Mesodermal cell (in vitro differentiated cells): ENCODE measurements around the gene RNH1.
A peak's percentile ranks its signal among the peaks of the same experiment; 100 is the strongest.

Source experiments
- H3K27ac ChIP-seq: 2 replicates; pipeline ENCODE4 v1.7.0; 2013; ENCODE audit warnings: mild to moderate bottlenecking, low read depth, low read length, moderate library complexity; ENCODE audit not compliant: severe bottlenecking
- H3K36me3 ChIP-seq: 2 replicates; pipeline ENCODE4 v1.7.1; 2013; ENCODE audit warnings: mild to moderate bottlenecking, low read length, moderate library complexity; ENCODE audit not compliant: control insufficient read depth, insufficient read depth
- H3K4me1 ChIP-seq: one replicate; pipeline ENCODE4 v1.7.1; 2013; ENCODE audit warnings: mild to moderate bottlenecking, low read length; ENCODE audit not compliant: insufficient read depth, control insufficient read depth, poor library complexity, severe bottlenecking
- H3K4me3 ChIP-seq: 2 replicates; pipeline ENCODE4 v1.7.0; 2013; ENCODE audit warnings: low read length, control low read depth, mild to moderate bottlenecking; ENCODE audit not compliant: insufficient read depth, poor library complexity, severe bottlenecking; ENCODE audit errors: extremely low read depth
- H3K9me3 ChIP-seq: 2 replicates; pipeline ENCODE4 v1.7.1; 2013; ENCODE audit warnings: mild to moderate bottlenecking, low read length, moderate library complexity; ENCODE audit not compliant: control insufficient read depth
- WGBS, 2 experiments: methylation state at CpG; one replicate each; pipeline ENCODE4 v1.1.5; 2013; ENCODE audit warnings: missing lambda C conversion rate in 2 of 2; ENCODE audit not compliant: insufficient coverage in 2 of 2; 5-methylcytosine and 5-hydroxymethylcytosine counted together

The RNH1 gene

GRCh38 chr11:536841-537621 is 30.0 kb upstream of the RNH1 start, which contains the start of gene LRRC56:
LRRC56 (plus strand) TSS chr11:537527; CDS start chr11:540685, 3,158 bp downstream.
- WGBS, 2 experiments = 7 to 10% methylated on average over 80 to 86 of the region's 93 CpGs
- peaks cover 23% of the 10 kb centered on the region for H3K36me3 ChIP-seq
- H3K4me3 ChIP-seq = peak within 1 kb of the TSS; percentile 66
- peaks cover 8% of the 10 kb centered on the region for H3K4me1 ChIP-seq
- H3K9me3 ChIP-seq = no peaks in the 10 kb centered on the region
- H3K27ac ChIP-seq = no peak within 1 kb of the TSS

DNA sequence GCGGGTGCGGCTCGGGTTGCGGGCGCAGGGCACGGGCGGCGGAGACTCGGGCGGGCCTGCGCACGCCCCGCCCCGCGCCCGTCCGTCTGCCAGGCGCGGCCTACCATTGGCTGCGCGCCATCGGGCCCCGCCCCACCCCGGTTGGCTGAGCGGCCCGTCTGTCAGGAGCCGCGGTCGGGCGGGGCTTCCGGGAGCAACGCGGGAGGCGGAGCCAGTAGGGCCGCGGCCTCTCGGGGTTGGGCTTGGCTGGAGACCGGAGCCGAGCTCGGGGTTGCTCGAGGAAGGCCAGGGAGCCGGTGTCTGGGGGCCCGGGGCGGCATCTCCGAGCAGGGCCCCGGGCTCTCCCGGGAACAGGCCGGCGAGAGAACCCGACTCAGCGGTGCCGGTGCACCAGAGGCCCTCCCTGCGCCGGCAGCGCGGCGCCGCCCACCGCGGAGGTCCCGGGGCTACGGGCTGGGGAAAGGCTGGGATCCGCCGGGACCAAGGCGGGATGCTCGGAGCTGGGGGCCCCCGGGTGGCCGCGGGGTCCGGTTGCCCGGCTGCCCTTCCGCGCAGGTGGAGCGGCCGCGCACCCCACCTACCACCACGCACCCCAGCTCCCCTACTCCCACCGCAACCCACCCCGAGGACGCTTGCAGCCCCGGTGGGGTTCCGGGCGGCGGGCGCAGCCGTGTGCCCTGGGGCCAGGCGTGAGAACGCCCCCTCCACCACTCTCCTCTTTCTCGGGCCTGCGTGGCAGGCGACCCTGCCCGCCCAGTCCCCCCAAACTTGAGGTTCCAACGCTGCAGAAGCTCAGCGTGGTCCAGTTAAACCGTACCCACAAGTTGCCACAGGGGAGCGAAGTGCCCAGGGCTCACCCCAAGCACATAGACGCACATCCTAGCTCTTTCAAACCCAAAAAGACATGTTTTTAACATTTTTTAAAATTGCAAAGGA is 28.7 kb upstream of the RNH1 start, which contains the start of gene HRAS:
Gene HRAS, minus strand, starts transcription at position 58 of the 936 bp plus-strand sequence.
- Histone ChIP-seq H3K4me3 (peak within 1 kb of the TSS; percentile 80), H3K9me3 (no peaks in the 10 kb centered on the region), H3K4me1 (peaks cover 8% of the 10 kb centered on the region), H3K36me3 (peaks cover 35% of the 10 kb centered on the region), H3K27ac (no peak within 1 kb of the TSS)
- WGBS, 2 experiments = 3 to 4% methylated on average over 59 to 97 of the region's 97 CpGs

DNA sequence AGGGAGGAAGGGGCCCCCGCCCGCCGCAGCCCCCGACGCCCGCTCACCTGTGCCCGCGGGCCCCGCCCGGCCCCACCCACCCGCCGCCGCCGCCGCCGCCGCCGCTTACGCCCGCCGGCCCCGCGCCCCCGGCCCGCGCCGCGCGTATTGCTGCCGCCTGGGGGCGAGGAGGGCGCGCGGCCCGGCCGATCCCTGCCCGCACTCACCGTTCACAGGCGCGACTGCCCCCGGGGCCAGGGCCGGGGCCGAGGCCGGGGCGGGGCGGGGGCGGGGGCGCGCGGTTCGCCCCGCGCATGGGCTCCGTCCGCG is 28.1 kb upstream of the RNH1 start:
- H3K9me3 ChIP-seq = no peaks in the 10 kb centered on the region
- H3K4me1 ChIP-seq = peaks cover 8% of the 10 kb centered on the region
- peaks cover 35% of the 10 kb centered on the region for H3K36me3 ChIP-seq
- peak overlapping the region; percentile 80 for H3K4me3 ChIP-seq
- H3K27ac ChIP-seq = no peak overlapping the region
- WGBS, 2 experiments = 0% methylated on average over 8 to 32 of the region's 56 CpGs

DNA sequence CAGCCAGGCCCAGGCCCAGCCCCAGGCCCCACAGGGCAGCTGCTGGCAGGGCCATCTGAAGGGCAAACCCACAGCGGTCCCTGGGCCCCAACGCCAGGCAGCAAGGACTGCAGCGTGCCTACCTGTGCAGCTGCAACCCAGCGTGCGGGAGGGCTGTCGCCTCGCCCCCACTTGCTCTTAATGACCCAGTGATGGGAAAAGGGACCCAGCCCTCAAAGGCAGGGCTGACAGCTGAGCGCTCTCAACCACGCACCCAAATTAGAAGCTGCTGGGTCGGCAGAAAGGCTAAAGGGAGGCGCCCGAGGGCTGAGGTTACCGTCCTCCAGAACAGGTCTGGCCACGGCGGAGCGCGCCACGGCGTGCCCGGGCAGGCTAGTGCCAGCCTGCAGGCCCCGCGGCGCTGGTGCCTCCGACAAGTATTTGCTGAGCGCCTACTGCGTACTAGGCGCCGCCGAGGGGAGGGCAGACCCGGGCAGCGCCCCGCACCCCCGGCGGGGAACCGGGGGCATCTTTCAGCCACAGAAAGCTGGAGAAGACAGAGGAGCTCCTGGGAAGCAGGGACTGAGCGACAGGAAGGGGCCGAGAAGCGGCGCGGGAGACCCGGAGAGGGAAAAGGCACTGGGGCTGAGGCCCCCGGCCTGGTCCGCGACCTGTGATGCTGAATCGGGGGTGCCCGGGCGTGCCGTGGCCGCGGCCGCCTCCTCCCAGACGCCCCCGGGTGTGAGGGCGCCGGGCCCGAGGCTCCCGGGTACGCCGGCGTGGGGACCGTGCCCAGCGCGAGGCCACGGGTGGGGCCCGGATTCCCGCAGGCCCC is 27.6 kb upstream of the RNH1 start:
- Histone ChIP-seq H3K4me3 (peak overlapping the region; percentile 80), H3K4me1 (peaks cover 8% of the 10 kb centered on the region), H3K9me3 (no peaks in the 10 kb centered on the region), H3K36me3 (peaks cover 35% of the 10 kb centered on the region), H3K27ac (no peak overlapping the region)
- WGBS, 2 experiments = 10 to 18% methylated on average over 50 to 62 of the region's 66 CpGs

- Histone ChIP-seq H3K4me3 (peak overlapping the region; percentile 80), H3K27ac (no peak overlapping the region), H3K9me3 (no peaks in the 10 kb centered on the region), H3K36me3 (peaks cover 35% of the 10 kb centered on the region), H3K4me1 (peaks cover 8% of the 10 kb centered on the region)
- 97 to 99% methylated on average over 36 to 37 of the region's 37 CpGs for WGBS, 2 experiments
Measured at GRCh38 chr11:533586-534395, 26.7 kb upstream of the RNH1 start.

GRCh38 chr11:532986-533585 is 26.0 kb upstream of the RNH1 start:
- Histone ChIP-seq H3K4me3 (no peak overlapping the region), H3K4me1 (peaks cover 8% of the 10 kb centered on the region), H3K27ac (no peak overlapping the region), H3K9me3 (no peaks in the 10 kb centered on the region), H3K36me3 (peaks cover 35% of the 10 kb centered on the region)
- 95 to 96% methylated on average over 25 to 33 of the region's 33 CpGs for WGBS, 2 experiments

DNA sequence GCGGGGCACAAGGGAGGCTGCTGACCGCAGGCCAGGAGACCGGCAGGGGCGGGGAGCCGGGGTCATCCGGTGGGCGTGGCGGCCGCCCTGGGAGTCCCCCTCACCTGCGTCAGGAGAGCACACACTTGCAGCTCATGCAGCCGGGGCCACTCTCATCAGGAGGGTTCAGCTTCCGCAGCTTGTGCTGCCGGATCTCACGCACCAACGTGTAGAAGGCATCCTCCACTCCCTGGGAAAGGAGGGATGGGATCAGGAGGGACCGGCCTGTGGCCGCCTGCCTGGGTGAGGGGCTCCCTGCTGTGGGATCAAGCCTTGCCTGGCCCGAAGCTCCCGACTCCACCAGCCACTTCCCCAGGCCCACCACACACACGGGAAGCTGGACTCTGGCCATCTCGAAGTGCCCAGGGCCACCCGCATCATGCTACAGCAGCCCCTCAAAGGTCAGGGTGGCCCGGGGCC is 25.5 kb upstream of the RNH1 start:
- H3K4me3 ChIP-seq = no peak overlapping the region
- H3K4me1 ChIP-seq = peaks cover 4% of the 10 kb centered on the region
- H3K9me3 ChIP-seq = no peaks in the 10 kb centered on the region
- 96% methylated on average over 14 to 20 of the region's 23 CpGs for WGBS, 2 experiments
- no peak overlapping the region for H3K27ac ChIP-seq
- peaks cover 35% of the 10 kb centered on the region for H3K36me3 ChIP-seq

- H3K27ac ChIP-seq = no peak overlapping the region
- no peak overlapping the region for H3K4me3 ChIP-seq
- peaks cover 35% of the 10 kb centered on the region for H3K36me3 ChIP-seq
- no peaks in the 10 kb centered on the region for H3K9me3 ChIP-seq
- WGBS, 2 experiments = 93 to 95% methylated on average over 10 to 16 of the region's 18 CpGs
- peaks cover 3% of the 10 kb centered on the region for H3K4me1 ChIP-seq
Measured at GRCh38 chr11:531919-532526, 25.0 kb upstream of the RNH1 start.
